NB4 (cell line): ENCODE measurements around the gene ACSM2B.
"Not testable (repeated sequence)": the region's sequence is repeated elsewhere in the genome, so short reads cannot be mapped to it uniquely, and the experiment has no call there.

ENCODE experiments used
- MYC ChIP-seq: IDR thresholded peaks from 2 replicates; pipeline ENCODE4 v1.6.1; 2011; ENCODE audit warnings: low read depth, low read length
- POLR2A ChIP-seq: IDR thresholded peaks from 2 replicates; pipeline ENCODE4 v1.6.1; 2011; ENCODE audit warnings: mild to moderate bottlenecking; ENCODE audit not compliant: insufficient read length; ENCODE audit errors: extremely low read depth
- TF ChIP-seq, protein P1 (sequence below): IDR thresholded peaks from one replicate; pipeline ENCODE4 v1.5.1; 2012; ENCODE audit warnings: low read depth, low read length
- TF ChIP-seq, protein P2 (sequence below): IDR thresholded peaks from 2 replicates; pipeline ENCODE4 v1.6.1; 2011; ENCODE audit warnings: low read depth, low read length

DNA sequence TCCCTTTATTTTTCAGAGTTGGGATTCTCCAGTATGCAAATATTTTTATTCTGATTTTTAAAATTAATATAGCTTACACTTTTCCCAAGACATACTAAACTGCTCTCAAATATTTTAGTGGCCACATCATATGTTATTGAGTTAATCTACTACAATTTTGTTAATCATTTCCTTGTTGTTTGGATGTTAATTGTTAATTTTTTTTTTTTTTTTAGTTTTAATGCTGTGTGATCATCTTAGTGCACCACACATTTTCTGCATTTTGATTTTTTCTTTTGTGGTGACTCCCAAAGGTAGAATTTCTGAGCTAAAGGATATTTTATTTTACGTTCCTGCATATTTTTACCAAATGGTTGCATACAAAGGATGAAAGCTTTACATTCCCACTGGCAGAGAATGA lies 10.5 kb upstream of the ACSM2B start:
- TF ChIP-seq POLR2A, MYC: not testable (repeated sequence)
- TF ChIP-seq, protein P1, sequence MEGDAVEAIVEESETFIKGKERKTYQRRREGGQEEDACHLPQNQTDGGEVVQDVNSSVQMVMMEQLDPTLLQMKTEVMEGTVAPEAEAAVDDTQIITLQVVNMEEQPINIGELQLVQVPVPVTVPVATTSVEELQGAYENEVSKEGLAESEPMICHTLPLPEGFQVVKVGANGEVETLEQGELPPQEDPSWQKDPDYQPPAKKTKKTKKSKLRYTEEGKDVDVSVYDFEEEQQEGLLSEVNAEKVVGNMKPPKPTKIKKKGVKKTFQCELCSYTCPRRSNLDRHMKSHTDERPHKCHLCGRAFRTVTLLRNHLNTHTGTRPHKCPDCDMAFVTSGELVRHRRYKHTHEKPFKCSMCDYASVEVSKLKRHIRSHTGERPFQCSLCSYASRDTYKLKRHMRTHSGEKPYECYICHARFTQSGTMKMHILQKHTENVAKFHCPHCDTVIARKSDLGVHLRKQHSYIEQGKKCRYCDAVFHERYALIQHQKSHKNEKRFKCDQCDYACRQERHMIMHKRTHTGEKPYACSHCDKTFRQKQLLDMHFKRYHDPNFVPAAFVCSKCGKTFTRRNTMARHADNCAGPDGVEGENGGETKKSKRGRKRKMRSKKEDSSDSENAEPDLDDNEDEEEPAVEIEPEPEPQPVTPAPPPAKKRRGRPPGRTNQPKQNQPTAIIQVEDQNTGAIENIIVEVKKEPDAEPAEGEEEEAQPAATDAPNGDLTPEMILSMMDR = not testable (repeated sequence)
- TF ChIP-seq, protein P2, sequence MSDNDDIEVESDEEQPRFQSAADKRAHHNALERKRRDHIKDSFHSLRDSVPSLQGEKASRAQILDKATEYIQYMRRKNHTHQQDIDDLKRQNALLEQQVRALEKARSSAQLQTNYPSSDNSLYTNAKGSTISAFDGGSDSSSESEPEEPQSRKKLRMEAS = not testable (repeated sequence)
